ENCODE data around the gene GINS2. TPM values are rescaled to one million over a fixed set of nuclear protein-coding genes. Genes with fewer than 3 reads are reported as not detected.

The GINS2 gene
- total RNA-seq, 1 donor from 2014 or later = not detected

GRCh38 chr16:85662482-85662812 lies 26.3 kb downstream of the GINS2 start:
- Histone ChIP-seq H3K4me1 (no peaks in the 10 kb centered on the region), H3K27me3 (no peaks in the 10 kb centered on the region), H3K27ac (no peak overlapping the region), H3K9me3 (no peaks in the 10 kb centered on the region), H3K4me3 (no peak overlapping the region), H3K36me3 (peaks cover 81 to 87% of the 10 kb centered on the region in 2 donors)
- intact Hi-C loops (cut with DNase I) = no loop called here
- no peak for DNase-seq (ENCODE audit: low spot score in 2 of 2)
- no peak for TF ChIP-seq CTCF (IDR thresholded peaks at IDR 0.05)

GRCh38 chr16:85661740-85662481 lies 26.8 kb downstream of the GINS2 start:
- intact Hi-C loops (cut with DNase I) = no loop called here

GRCh38 chr16:85660843-85661739 lies 27.7 kb downstream of the GINS2 start:
- H3K27ac ChIP-seq = no peak overlapping the region

More at GRCh38 chr16:85661740-85662481, 26.8 kb downstream of the GINS2 start:
- Histone ChIP-seq H3K27me3 (no peaks in the 10 kb centered on the region), H3K4me3 (no peak overlapping the region), H3K9me3 (no peaks in the 10 kb centered on the region), H3K27ac (no peak overlapping the region), H3K4me1 (no peaks in the 10 kb centered on the region), H3K36me3 (peaks cover 80 to 88% of the 10 kb centered on the region in 2 donors)
- DNase-seq (ENCODE audit: low spot score in 2 of 2) = no peak
- no peak for TF ChIP-seq CTCF (IDR thresholded peaks at IDR 0.05)

GRCh38 chr16:85659805-85660511 lies 28.8 kb downstream of the GINS2 start:
- DNase-seq (ENCODE audit: low spot score in 2 of 2) = no peak
- H3K36me3 ChIP-seq = peaks cover 73 to 88% of the 10 kb centered on the region in 2 donors
- H3K4me1 ChIP-seq = no peaks in the 10 kb centered on the region
- no peak overlapping the region for H3K27ac ChIP-seq
- TF ChIP-seq CTCF (IDR thresholded peaks at IDR 0.05) = peak; percentile 36 to 71 (median 68)
- intact Hi-C loops (cut with DNase I) = no loop called here
- no peaks in the 10 kb centered on the region for H3K27me3 ChIP-seq
- no peaks in the 10 kb centered on the region for H3K9me3 ChIP-seq
- no peak overlapping the region for H3K4me3 ChIP-seq

More at GRCh38 chr16:85660843-85661739, 27.7 kb downstream of the GINS2 start:
- Histone ChIP-seq H3K4me1 (no peaks in the 10 kb centered on the region), H3K27me3 (no peaks in the 10 kb centered on the region), H3K4me3 (no peak overlapping the region), H3K36me3 (peaks cover 81 to 88% of the 10 kb centered on the region in 2 donors), H3K9me3 (no peaks in the 10 kb centered on the region)
- DNase-seq (ENCODE audit: low spot score in 2 of 2) = no peak
- no peak for TF ChIP-seq CTCF (IDR thresholded peaks at IDR 0.05)
- intact Hi-C loops (cut with DNase I) = no loop called here

GRCh38 chr16:85659336-85659735 lies 29.4 kb downstream of the GINS2 start:
- H3K27me3 ChIP-seq = no peaks in the 10 kb centered on the region
- H3K27ac ChIP-seq = no peak overlapping the region
- no peak overlapping the region for H3K4me3 ChIP-seq
- TF ChIP-seq CTCF (IDR thresholded peaks at IDR 0.05) = no peak
- no peak for DNase-seq (ENCODE audit: low spot score in 2 of 2)
- intact Hi-C loops (cut with DNase I) = no loop called here
- peaks cover 69 to 88% of the 10 kb centered on the region in 2 donors for H3K36me3 ChIP-seq
- H3K9me3 ChIP-seq = no peaks in the 10 kb centered on the region
- H3K4me1 ChIP-seq = no peaks in the 10 kb centered on the region

Data from ascending aorta (tissue), 2 donors.